SK-N-SH treated with all-trans-retinoic acid at 6 μM for 48 hours (cell line): ENCODE results near the gene WDR18.

Experiments used
- ATAC-seq: fragments of 200-7000 bp; cut with Tn5 transposase; 3 replicates; pipeline ENCODE4 v1.9.1; 2020; ENCODE audit warnings: mild to moderate bottlenecking, moderate library complexity
- ARNTL ChIP-seq: fragments of 450-650 bp; formaldehyde crosslinking; IDR thresholded peaks from 2 replicates; pipeline ENCODE4 v1.5.0; 2020; ENCODE audit warnings: low read depth, mild to moderate bottlenecking, moderate library complexity, borderline replicate concordance
- BACH2 ChIP-seq: fragments of 250-450 bp; sonication (Bioruptor Pico); IDR thresholded peaks from 2 replicates; pipeline ENCODE4 v1.9.0; 2021; ENCODE audit warnings: mild to moderate bottlenecking, borderline replicate concordance
- CSDC2 ChIP-seq: fragments of 250-450 bp; sonication (Bioruptor Pico); IDR thresholded peaks from 2 replicates; pipeline ENCODE4 v1.5.0; 2020; ENCODE audit warnings: mild to moderate bottlenecking, moderate library complexity
- ESRRG ChIP-seq: fragments of 250-450 bp; sonication (Bioruptor Pico); IDR thresholded peaks from 2 replicates; pipeline ENCODE4 v1.6.1; 2021; ENCODE audit warnings: mild to moderate bottlenecking
- GLIS3 ChIP-seq: fragments of 250-450 bp; sonication (Bioruptor Pico); IDR thresholded peaks from 2 replicates; pipeline ENCODE4 v1.5.0; 2020; ENCODE audit warnings: mild to moderate bottlenecking, moderate library complexity
- ISL1 ChIP-seq: fragments of 250-450 bp; sonication (Bioruptor Pico); IDR thresholded peaks from 2 replicates; pipeline ENCODE4 v2.1.2; 2022; ENCODE audit warnings: mild to moderate bottlenecking, moderate library complexity
- OSR1 ChIP-seq: fragments of 250-450 bp; sonication (Bioruptor Pico); IDR thresholded peaks from 2 replicates; pipeline ENCODE4 v1.8.0; 2022; ENCODE audit warnings: moderate library complexity, mild to moderate bottlenecking, inconsistent platforms
- PPARA ChIP-seq: fragments of 250-450 bp; sonication (Bioruptor Pico); IDR thresholded peaks from 2 replicates; pipeline ENCODE4 v1.5.0; 2020; ENCODE audit warnings: mild to moderate bottlenecking, borderline replicate concordance
- RARB ChIP-seq: fragments of 250-450 bp; sonication (Bioruptor Pico); IDR thresholded peaks from 2 replicates; pipeline ENCODE4 v1.8.0; 2021; ENCODE audit warnings: mild to moderate bottlenecking, moderate library complexity
- SNAI2 ChIP-seq: fragments of 250-450 bp; sonication (Bioruptor Pico); IDR thresholded peaks from 2 replicates; pipeline ENCODE4 v1.5.0; 2020; ENCODE audit warnings: mild to moderate bottlenecking, moderate library complexity
- TCF4 ChIP-seq: fragments of 250-450 bp; sonication (Bioruptor Pico); IDR thresholded peaks from 2 replicates; pipeline ENCODE4 v1.8.0; 2021; ENCODE audit warnings: mild to moderate bottlenecking, moderate library complexity, borderline replicate concordance
- TOX ChIP-seq: fragments of 250-450 bp; sonication (Bioruptor Pico); IDR thresholded peaks from 2 replicates; pipeline ENCODE4 v1.8.0; 2021; ENCODE audit warnings: mild to moderate bottlenecking, moderate library complexity, borderline replicate concordance
- ZC3H10 ChIP-seq: fragments of 250-450 bp; sonication (Bioruptor Pico); IDR thresholded peaks from 2 replicates; pipeline ENCODE4 v1.5.1; 2021; ENCODE audit warnings: mild to moderate bottlenecking, moderate library complexity
- ZFP30 ChIP-seq: fragments of 450-650 bp; formaldehyde crosslinking; IDR thresholded peaks from 2 replicates; pipeline ENCODE4 v1.5.0; 2022; ENCODE audit warnings: mild to moderate bottlenecking, moderate library complexity
- ZNF565 ChIP-seq: fragments of 450-650 bp; formaldehyde crosslinking; conservative IDR thresholded peaks from 2 replicates; pipeline ENCODE4 v1.5.0; 2020; ENCODE audit warnings: low read depth, mild to moderate bottlenecking, moderate library complexity
- ZNF70 ChIP-seq: fragments of 450-650 bp; formaldehyde crosslinking; IDR thresholded peaks from 2 replicates; pipeline ENCODE4 v1.5.0; 2020; ENCODE audit warnings: mild to moderate bottlenecking, moderate library complexity
- TF ChIP-seq, protein P1 (sequence below): fragments of 250-450 bp; sonication (Bioruptor Pico); IDR thresholded peaks from 2 replicates; pipeline ENCODE4 v1.5.1; 2021; ENCODE audit warnings: mild to moderate bottlenecking, moderate library complexity
- TF ChIP-seq, protein P2 (sequence below): fragments of 250-450 bp; sonication (Bioruptor Pico); IDR thresholded peaks from 2 replicates; pipeline ENCODE4 v1.8.0; 2021; ENCODE audit warnings: low read depth, mild to moderate bottlenecking, moderate library complexity, borderline replicate concordance
- TF ChIP-seq, protein P3 (sequence below): fragments of 250-450 bp; sonication (Bioruptor Pico); IDR thresholded peaks from 2 replicates; pipeline ENCODE4 v1.5.0; 2020; ENCODE audit warnings: mild to moderate bottlenecking, moderate library complexity

WDR18 gene

DNA sequence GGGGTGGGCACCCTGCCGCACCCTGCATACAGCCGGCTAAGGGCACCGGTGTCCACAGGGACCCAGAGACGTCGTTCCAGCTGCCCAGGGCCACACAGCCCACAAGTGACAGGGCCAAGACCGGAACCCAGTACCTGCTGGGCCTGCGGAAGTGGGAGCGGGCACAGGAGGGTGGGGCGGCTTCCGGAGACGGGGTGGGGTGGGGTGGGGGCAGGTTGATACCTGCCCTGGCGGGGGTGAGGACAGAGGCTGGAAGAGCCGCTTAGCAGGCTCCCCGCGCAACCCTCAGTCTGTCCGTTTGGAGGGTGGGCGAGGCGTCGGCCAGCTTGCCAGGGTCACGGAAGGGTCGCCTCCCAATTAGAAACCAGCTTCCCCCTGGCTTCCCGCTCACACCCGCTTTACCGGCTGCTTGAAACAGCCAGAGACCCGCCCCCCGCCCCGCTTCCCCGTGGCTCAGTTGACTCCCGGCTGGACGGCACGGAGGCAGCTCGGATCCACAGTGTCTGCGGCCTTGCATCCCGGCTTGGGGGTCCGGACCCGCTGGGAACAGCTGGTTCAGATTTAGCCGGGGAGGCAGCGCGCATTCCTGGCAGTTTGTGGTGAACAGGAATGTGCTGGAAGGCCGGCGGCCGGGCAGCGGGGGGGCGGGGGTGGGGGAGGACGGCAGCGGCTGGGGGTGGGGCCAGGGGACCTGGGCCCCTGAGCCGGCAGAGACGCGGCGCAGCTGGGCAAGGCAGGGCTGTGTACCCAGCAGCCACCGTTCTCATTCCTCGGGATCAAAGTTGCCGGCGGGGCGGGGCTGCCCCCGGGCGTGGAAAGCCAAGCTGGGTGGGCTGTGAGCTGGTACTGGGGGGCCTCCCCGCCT, 44.1 kb downstream of the WDR18 start:
- no peak for TF ChIP-seq ISL1 (CRISPR knock-in tag)
- TF ChIP-seq, protein P1, sequence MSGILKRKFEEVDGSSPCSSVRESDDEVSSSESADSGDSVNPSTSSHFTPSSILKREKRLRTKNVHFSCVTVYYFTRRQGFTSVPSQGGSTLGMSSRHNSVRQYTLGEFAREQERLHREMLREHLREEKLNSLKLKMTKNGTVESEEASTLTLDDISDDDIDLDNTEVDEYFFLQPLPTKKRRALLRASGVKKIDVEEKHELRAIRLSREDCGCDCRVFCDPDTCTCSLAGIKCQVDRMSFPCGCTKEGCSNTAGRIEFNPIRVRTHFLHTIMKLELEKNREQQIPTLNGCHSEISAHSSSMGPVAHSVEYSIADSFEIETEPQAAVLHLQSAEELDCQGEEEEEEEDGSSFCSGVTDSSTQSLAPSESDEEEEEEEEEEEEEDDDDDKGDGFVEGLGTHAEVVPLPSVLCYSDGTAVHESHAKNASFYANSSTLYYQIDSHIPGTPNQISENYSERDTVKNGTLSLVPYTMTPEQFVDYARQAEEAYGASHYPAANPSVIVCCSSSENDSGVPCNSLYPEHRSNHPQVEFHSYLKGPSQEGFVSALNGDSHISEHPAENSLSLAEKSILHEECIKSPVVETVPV (CRISPR knock-in tag): no peak
- no peak for TF ChIP-seq GLIS3 (CRISPR knock-in tag)
- peak; percentile 31; the same call in 1 of the 2 replicates for TF ChIP-seq TCF4 (CRISPR knock-in tag)
- peak; percentile 80 for ATAC-seq

DNA sequence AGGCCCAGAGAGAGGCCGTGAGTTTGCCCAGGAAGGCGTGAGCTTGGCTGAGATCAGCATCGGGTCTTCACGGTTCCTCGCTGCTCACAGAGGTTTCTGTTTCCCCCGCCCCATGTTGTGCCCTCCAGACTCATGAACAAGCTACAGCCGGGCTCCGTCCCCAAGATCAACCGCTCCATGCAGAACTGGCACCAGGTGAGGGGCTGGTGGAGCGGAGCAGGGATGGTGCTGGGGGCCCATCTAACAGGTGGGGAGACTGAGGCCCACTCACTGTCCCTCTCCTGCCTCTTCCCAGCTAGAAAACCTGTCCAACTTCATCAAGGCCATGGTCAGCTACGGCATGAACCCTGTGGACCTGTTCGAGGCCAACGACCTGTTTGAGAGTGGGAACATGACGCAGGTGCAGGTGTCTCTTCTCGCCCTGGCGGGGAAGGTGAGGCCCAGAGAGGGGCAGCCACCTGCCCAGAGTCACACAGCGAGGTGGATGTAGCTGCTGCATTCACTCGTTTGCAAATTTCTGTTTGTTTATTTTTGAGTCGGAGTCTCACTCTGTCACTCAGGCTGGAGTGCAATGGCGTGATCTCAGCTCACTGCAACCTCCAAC, 48.2 kb downstream of the WDR18 start:
- no peak for ATAC-seq
- TF ChIP-seq ESRRG (CRISPR knock-in tag) (no peak), OSR1 (CRISPR knock-in tag) (no peak), RARB (CRISPR knock-in tag) (no peak), ZC3H10 (no peak), ARNTL (CRISPR knock-in tag) (no peak), CSDC2 (CRISPR knock-in tag) (no peak), TCF4 (CRISPR knock-in tag) (no peak), BACH2 (CRISPR knock-in tag) (no peak), GLIS3 (CRISPR knock-in tag) (no peak), SNAI2 (CRISPR knock-in tag) (no peak), ZFP30 (CRISPR knock-in tag) (no peak), ISL1 (CRISPR knock-in tag) (no peak)

DNA sequence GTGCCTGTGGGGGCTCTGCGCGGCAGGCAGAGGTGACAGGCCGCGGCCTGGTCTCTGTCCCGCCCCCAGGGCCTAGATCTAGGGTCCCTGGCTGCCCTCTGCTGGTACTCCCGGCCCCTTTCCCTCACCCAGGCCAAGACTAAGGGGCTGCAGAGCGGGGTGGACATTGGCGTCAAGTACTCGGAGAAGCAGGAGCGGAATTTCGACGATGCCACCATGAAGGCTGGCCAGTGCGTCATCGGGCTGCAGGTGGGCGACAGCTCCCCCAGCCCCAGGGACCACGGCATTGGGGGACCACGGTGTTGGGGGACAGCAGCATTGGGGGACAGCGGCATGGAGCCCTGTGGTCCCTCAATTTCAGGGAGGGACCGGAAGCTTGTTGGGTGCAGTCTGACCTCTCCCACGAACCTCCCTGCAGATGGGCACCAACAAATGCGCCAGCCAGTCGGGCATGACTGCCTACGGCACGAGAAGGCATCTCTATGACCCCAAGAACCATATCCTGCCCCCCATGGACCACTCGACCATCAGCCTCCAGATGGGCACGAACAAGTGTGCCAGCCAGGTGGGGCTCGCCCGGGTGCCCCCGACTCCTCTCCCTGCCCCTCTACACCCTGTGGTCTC, 52.0 kb downstream of the WDR18 start:
- no peak for ATAC-seq
- no peak for TF ChIP-seq TCF4 (CRISPR knock-in tag)
- TF ChIP-seq ZFP30 (CRISPR knock-in tag): no peak
- no peak for TF ChIP-seq GLIS3 (CRISPR knock-in tag)
- no peak for TF ChIP-seq ARNTL (CRISPR knock-in tag)
- no peak for TF ChIP-seq BACH2 (CRISPR knock-in tag)
- TF ChIP-seq TOX (CRISPR knock-in tag): no peak
- TF ChIP-seq ESRRG (CRISPR knock-in tag): no peak
- TF ChIP-seq, protein P1 (CRISPR knock-in tag): no peak
- TF ChIP-seq ZNF565: no peak
- no peak for TF ChIP-seq ZNF70
- TF ChIP-seq PPARA (CRISPR knock-in tag): no peak
- TF ChIP-seq, protein P2, sequence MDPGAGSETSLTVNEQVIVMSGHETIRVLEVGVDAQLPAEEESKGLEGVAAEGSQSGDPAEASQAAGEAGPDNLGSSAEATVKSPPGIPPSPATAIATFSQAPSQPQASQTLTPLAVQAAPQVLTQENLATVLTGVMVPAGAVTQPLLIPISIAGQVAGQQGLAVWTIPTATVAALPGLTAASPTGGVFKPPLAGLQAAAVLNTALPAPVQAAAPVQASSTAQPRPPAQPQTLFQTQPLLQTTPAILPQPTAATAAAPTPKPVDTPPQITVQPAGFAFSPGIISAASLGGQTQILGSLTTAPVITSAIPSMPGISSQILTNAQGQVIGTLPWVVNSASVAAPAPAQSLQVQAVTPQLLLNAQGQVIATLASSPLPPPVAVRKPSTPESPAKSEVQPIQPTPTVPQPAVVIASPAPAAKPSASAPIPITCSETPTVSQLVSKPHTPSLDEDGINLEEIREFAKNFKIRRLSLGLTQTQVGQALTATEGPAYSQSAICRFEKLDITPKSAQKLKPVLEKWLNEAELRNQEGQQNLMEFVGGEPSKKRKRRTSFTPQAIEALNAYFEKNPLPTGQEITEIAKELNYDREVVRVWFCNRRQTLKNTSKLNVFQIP (CRISPR knock-in tag): no peak
- TF ChIP-seq, protein P3, sequence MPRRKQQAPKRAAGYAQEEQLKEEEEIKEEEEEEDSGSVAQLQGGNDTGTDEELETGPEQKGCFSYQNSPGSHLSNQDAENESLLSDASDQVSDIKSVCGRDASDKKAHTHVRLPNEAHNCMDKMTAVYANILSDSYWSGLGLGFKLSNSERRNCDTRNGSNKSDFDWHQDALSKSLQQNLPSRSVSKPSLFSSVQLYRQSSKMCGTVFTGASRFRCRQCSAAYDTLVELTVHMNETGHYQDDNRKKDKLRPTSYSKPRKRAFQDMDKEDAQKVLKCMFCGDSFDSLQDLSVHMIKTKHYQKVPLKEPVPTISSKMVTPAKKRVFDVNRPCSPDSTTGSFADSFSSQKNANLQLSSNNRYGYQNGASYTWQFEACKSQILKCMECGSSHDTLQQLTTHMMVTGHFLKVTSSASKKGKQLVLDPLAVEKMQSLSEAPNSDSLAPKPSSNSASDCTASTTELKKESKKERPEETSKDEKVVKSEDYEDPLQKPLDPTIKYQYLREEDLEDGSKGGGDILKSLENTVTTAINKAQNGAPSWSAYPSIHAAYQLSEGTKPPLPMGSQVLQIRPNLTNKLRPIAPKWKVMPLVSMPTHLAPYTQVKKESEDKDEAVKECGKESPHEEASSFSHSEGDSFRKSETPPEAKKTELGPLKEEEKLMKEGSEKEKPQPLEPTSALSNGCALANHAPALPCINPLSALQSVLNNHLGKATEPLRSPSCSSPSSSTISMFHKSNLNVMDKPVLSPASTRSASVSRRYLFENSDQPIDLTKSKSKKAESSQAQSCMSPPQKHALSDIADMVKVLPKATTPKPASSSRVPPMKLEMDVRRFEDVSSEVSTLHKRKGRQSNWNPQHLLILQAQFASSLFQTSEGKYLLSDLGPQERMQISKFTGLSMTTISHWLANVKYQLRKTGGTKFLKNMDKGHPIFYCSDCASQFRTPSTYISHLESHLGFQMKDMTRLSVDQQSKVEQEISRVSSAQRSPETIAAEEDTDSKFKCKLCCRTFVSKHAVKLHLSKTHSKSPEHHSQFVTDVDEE (CRISPR knock-in tag): no peak
